Smooth muscle cell (in vitro differentiated cells): ENCODE measurements around the gene GOSR2. TPM values are rescaled to one million over a fixed set of nuclear protein-coding genes. Genes with fewer than 3 reads are reported as not detected.
"Not testable (repeated sequence)": the region's sequence is repeated elsewhere in the genome, so short reads cannot be mapped to it uniquely, and the experiment has no call there.

ENCODE experiments used
- DNase-seq: peaks from one replicate; lab custom pipeline; 2025; ENCODE audit not compliant: unreplicated experiment; lab: John Stamatoyannopoulos, UW
- H2AFZ ChIP-seq: fragments of 200-600 bp; sonication (generic); 2 replicates; pipeline ENCODE4 v1.6.0; 2016; ENCODE audit warnings: antibody characterized with exemption, low read depth, mild to moderate bottlenecking
- H3F3A ChIP-seq: fragments of 200-600 bp; sonication (generic); 2 replicates; pipeline ENCODE4 v1.6.0; 2017; ENCODE audit warnings: antibody characterized with exemption, low read depth
- H3K27ac ChIP-seq: fragments of 200-600 bp; sonication (generic); 2 replicates; pipeline ENCODE4 v1.5.1; 2016; ENCODE audit warnings: low read depth, mild to moderate bottlenecking
- H3K27me3 ChIP-seq: fragments of 200-600 bp; sonication (generic); 2 replicates; pipeline ENCODE4 v1.6.1; 2016; ENCODE audit warnings: low read depth, mild to moderate bottlenecking
- H3K36me3 ChIP-seq: fragments of 200-600 bp; sonication (generic); 2 replicates; pipeline ENCODE4 v1.5.1; 2016; ENCODE audit warnings: low read depth
- H3K4me1 ChIP-seq: fragments of 200-600 bp; sonication (generic); 2 replicates; pipeline ENCODE4 v1.5.1; 2016; ENCODE audit warnings: low read depth
- H3K4me2 ChIP-seq: fragments of 200-600 bp; sonication (generic); 2 replicates; pipeline ENCODE4 v1.6.0; 2016; ENCODE audit warnings: mild to moderate bottlenecking
- H3K4me3 ChIP-seq: fragments of 200-600 bp; sonication (generic); 2 replicates; pipeline ENCODE4 v1.5.1; 2016; ENCODE audit warnings: mild to moderate bottlenecking
- H3K79me2 ChIP-seq: fragments of 200-600 bp; sonication (generic); 2 replicates; pipeline ENCODE4 v1.6.0; 2016; ENCODE audit warnings: low read depth, mild to moderate bottlenecking
- H3K9ac ChIP-seq: fragments of 200-600 bp; sonication (generic); 2 replicates; pipeline ENCODE4 v1.6.0; 2016; ENCODE audit warnings: low read depth
- H3K9me3 ChIP-seq: fragments of 200-600 bp; sonication (generic); replicated peaks from 2 replicates; pipeline ENCODE4 v1.5.1; 2016; ENCODE audit warnings: low read depth
- H4K20me1 ChIP-seq: fragments of 200-600 bp; sonication (generic); 2 replicates; pipeline ENCODE4 v1.6.0; 2016; ENCODE audit warnings: low read depth
- WGBS: methylation state at CpG from one replicate; pipeline ENCODE4 v1.1.7; 2016; ENCODE audit warnings: low lambda C conversion rate; 5-methylcytosine and 5-hydroxymethylcytosine counted together
- polyA plus RNA-seq: library from polyadenylated mRNA; unstranded; fragments of >200 nt; fragmentation: Nextera tagmentation; extraction: Ambion mirVana; gene quantifications from 2 replicates; pipeline ENCODE4 v1.2.1, GENCODE V29; 2016
- total RNA-seq: library from RNA; depleted of rRNA; stranded (reverse); fragments of >200 nt; gene quantifications from 2 replicates; pipeline ENCODE4 v1.2.3, GENCODE V29; 2014
- TF ChIP-seq, protein P1 (sequence below): fragments of 200-600 bp; sonication (generic); IDR thresholded peaks from 2 replicates; pipeline ENCODE4 v1.5.1; 2017; ENCODE audit warnings: borderline replicate concordance, mild to moderate bottlenecking, antibody characterized with exemption; ENCODE audit not compliant: insufficient read depth, poor library complexity, severe bottlenecking

Gene GOSR2
- total and polyA plus RNA-seq, 2 experiments from 2014 or later, result 38.0 to 64.5 TPM

DNA sequence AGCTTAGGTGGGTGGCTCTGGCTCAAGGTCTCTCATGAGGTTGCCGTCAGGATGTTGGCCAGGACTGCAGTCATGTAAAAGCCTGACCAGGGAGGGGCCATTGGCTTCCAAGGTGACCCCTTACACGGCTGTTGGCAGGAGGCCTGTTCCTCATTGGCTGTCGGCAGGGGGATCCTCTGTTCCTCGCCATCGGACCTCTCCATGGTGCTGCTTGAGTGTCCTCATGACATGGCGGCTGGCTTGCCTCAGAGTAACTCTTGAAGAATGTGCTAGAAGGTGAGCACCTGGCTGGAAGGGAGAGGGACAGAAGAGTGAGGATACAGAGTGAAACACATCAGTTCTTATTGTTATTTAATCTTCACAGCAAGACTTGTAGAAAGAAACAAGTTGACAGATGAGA lies 60.8 kb downstream of the GOSR2 start:
- Histone ChIP-seq H3K9ac (no peak overlapping the region), H3K27me3 (peaks cover 57% of the 10 kb centered on the region), H3K4me1 (peaks cover 2% of the 10 kb centered on the region), H4K20me1 (no peaks in the 10 kb centered on the region), H3K79me2 (no peaks in the 10 kb centered on the region), H3K4me3 (no peak overlapping the region), H3F3A (no peaks in the 10 kb centered on the region), H3K4me2 (no peak overlapping the region), H3K9me3 (no peaks in the 10 kb centered on the region), H3K27ac (no peak overlapping the region), H3K36me3 (no peaks in the 10 kb centered on the region), H2AFZ (no peak overlapping the region)
- WGBS, result 69% methylated on average over 6 of the region's 6 CpGs
- DNase-seq, result no peak
- TF ChIP-seq, protein P1, sequence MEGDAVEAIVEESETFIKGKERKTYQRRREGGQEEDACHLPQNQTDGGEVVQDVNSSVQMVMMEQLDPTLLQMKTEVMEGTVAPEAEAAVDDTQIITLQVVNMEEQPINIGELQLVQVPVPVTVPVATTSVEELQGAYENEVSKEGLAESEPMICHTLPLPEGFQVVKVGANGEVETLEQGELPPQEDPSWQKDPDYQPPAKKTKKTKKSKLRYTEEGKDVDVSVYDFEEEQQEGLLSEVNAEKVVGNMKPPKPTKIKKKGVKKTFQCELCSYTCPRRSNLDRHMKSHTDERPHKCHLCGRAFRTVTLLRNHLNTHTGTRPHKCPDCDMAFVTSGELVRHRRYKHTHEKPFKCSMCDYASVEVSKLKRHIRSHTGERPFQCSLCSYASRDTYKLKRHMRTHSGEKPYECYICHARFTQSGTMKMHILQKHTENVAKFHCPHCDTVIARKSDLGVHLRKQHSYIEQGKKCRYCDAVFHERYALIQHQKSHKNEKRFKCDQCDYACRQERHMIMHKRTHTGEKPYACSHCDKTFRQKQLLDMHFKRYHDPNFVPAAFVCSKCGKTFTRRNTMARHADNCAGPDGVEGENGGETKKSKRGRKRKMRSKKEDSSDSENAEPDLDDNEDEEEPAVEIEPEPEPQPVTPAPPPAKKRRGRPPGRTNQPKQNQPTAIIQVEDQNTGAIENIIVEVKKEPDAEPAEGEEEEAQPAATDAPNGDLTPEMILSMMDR, result no peak

DNA sequence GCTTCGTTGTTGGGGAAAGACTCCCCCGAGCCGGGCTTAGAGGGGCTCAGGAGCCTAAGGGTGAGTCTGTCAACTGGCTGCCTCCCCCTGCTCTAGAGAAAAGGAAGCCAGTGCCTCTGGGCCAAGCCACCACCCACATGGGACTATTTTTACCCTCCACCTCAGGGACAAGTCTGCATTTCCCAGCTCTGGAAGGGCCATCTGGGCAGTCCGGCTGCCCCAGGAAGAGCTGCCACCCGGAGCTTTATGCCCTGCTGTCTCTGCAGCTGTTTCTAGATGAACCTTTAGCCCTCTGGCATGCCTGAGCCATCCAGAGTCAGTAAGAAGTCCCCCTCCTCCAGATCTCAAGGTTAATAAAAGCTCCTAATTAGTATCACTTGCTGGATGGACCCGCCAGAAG lies 61.4 kb downstream of the GOSR2 start:
- Histone ChIP-seq H3K79me2 (no peaks in the 10 kb centered on the region), H3K4me3 (no peak overlapping the region), H3K4me1 (no peaks in the 10 kb centered on the region), H3K4me2 (no peak overlapping the region), H3F3A (no peaks in the 10 kb centered on the region), H2AFZ (no peak overlapping the region), H3K36me3 (no peaks in the 10 kb centered on the region), H3K9me3 (no peaks in the 10 kb centered on the region), H3K9ac (no peak overlapping the region), H3K27me3 (peaks cover 57% of the 10 kb centered on the region), H3K27ac (no peak overlapping the region), H4K20me1 (no peaks in the 10 kb centered on the region)
- WGBS, result 58% methylated on average over 6 of the region's 6 CpGs
- TF ChIP-seq, protein P1, result no peak
- DNase-seq, result no peak

DNA sequence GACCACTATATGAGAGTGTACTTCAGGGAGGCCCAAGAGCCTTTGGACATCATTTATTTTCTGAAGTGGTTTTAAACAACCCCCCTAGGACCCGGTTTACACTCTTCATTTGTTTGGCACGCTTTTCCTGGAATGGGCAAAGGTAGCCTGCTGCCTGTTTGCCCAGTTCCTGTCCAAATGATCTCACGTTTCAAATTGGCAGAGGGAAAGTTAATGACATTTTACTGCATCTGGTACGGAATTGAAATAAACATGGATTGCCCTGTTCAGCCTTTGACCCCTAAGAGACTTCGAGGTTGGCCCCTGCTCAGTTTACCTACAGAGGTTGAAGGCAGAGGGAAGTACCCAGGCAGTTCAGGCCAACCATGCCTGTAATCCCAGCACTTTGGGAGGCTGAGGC lies 61.9 kb downstream of the GOSR2 start:
- Histone ChIP-seq H3K79me2 (no peaks in the 10 kb centered on the region), H3K27ac (no peak overlapping the region), H3K4me2 (no peak overlapping the region), H3K4me1 (no peaks in the 10 kb centered on the region), H3K27me3 (peaks cover 57% of the 10 kb centered on the region), H2AFZ (no peak overlapping the region), H3K4me3 (no peak overlapping the region), H3K9me3 (no peaks in the 10 kb centered on the region), H4K20me1 (no peaks in the 10 kb centered on the region), H3K36me3 (no peaks in the 10 kb centered on the region), H3F3A (no peaks in the 10 kb centered on the region), H3K9ac (no peak overlapping the region)
- 86% methylated on average over 5 of the region's 5 CpGs for WGBS
- TF ChIP-seq, protein P1, result no peak
- DNase-seq, result no peak

DNA sequence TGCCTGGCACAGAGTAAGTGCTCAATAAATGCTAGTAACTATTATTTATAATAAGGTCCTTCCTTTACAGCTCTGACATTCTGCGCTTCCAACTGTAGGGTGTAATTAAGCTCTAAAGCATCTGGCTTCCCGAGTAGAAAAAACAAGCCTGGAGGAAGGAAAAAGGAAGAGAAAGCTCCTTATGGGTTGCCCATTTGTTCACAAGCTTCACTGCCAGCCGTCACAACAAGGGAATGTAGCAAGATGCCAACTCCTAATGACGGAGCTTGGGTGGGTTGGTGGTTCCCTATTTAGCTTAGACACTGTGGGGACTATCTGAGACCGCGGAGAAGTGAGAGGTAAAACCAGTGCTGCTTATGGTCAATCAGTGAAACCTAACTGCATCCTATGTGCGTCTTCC lies 63.4 kb downstream of the GOSR2 start:
- Histone ChIP-seq H3K27me3 (peaks cover 50% of the 10 kb centered on the region), H3K27ac (no peak overlapping the region), H3K9me3 (no peaks in the 10 kb centered on the region), H3K36me3 (no peaks in the 10 kb centered on the region), H3K4me3 (no peak overlapping the region), H3F3A (no peaks in the 10 kb centered on the region), H3K4me1 (no peaks in the 10 kb centered on the region), H3K4me2 (no peak overlapping the region), H3K9ac (no peak overlapping the region), H4K20me1 (no peaks in the 10 kb centered on the region), H3K79me2 (no peaks in the 10 kb centered on the region), H2AFZ (no peak overlapping the region)
- DNase-seq, result no peak
- 88% methylated on average over 7 of the region's 7 CpGs for WGBS
- TF ChIP-seq, protein P1, result no peak

DNA sequence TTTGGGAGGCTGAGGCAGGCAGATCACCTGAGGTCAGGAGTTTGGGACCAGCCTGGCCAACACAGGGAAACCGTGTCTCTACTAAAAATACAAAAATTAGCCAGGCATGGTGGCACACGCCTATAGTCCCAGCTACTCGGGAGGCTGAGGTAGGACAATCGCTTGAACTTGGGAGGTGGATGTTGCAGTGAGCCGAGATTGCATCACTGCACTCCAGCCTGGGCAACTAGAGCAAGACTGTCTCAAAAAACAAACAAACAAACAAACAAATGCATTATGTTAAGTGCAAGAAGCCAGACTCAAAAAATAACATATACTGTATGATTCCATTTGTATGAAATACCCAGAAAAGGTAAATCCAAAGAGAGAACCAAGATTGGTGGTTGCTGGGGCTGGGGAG lies 65.0 kb downstream of the GOSR2 start:
- peaks cover 35% of the 10 kb centered on the region for H3K27me3 ChIP-seq
- H3K27ac ChIP-seq, DNase-seq, H3K79me2 ChIP-seq, H2AFZ ChIP-seq, H3K36me3 ChIP-seq, H3F3A ChIP-seq, H3K9me3 ChIP-seq, H3K4me2 ChIP-seq, H3K4me1 ChIP-seq, H3K9ac ChIP-seq, H3K4me3 ChIP-seq, H4K20me1 ChIP-seq: not testable (repeated sequence)
- WGBS, result 82% methylated on average over 5 of the region's 5 CpGs
